K562 (cell line): Measurements from ENCODE around the gene ADCYAP1. TPM values are rescaled to one million over a fixed set of nuclear protein-coding genes. Genes with fewer than 3 reads are reported as not detected.

Experiments
- ATAC-seq: fragments of 200-7000 bp; cut with Tn5 transposase; 3 replicates; pipeline ENCODE4 v1.9.1; 2020; ENCODE audit warnings: moderate library complexity
- BruUV-seq: library from RNA; stranded (reverse); fragments of 400-500 nt; replicated peaks from 2 replicates; lab custom pipeline; 2021; lab: Mats Ljungman, UMichigan
- CTCF ChIA-PET: fragments of 300-600 bp; formaldehyde crosslinking; extraction: SDS; loops from one replicate; lab custom pipeline; 2021; ENCODE audit warnings: low intra/inter-chr PET ratio; lab: Yijun Ruan, JAX
- POLR2A ChIA-PET: fragments of 300-600, 350-650 bp; sonication (Branson Sonifier 250); formaldehyde crosslinking; extraction: SDS; loops from one replicate; lab custom pipeline; 2021; ENCODE audit warnings: antibody characterized with exemption, inconsistent platforms; lab: Yijun Ruan, JAX
- DNase-seq, 4 experiments: peaks; one replicate each; pipeline versions ENCODE4 v3.0.0 to v3.0.0-alpha.2; 2011 to 2018; ENCODE audit warnings: low spot score in 3 of 4, mixed read lengths in 3 of 4; ENCODE audit errors: extremely low read depth in 1 of 4
- FAIRE-seq: peaks from 2 replicates; lab custom pipeline; 2011; peaks lifted over from hg19 to GRCh38; lab: Jason Lieb, UNC
- H2AFZ ChIP-seq: 2 replicates; pipeline ENCODE4 v1.6.0; 2011; ENCODE audit warnings: low read depth, low read length, control low read depth, inconsistent platforms
- H3K27ac ChIP-seq: fragments of 200-600 bp; 3 replicates; pipeline ENCODE4 v1.8.0; 2011; ENCODE audit warnings: low read depth, mild to moderate bottlenecking, control low read depth, inconsistent platforms, low read length, moderate library complexity, mixed read lengths; ENCODE audit errors: extremely low read depth
- H3K27me3 ChIP-seq, 2 experiments: fragments of 300-600 bp in 1 of 2; 2 replicates in 1 of 2; 3 replicates in 1 of 2; pipeline versions ENCODE4 v1.6.0 to v1.8.0; 2011; ENCODE audit warnings: inconsistent platforms in 2 of 2, low read length in 2 of 2, mild to moderate bottlenecking in 1 of 2, mixed read lengths in 1 of 2, moderate library complexity in 1 of 2; ENCODE audit not compliant: control insufficient read depth in 2 of 2, insufficient read depth in 2 of 2
- H3K36me3 ChIP-seq: fragments of 300-600 bp; 3 replicates; pipeline ENCODE4 v1.8.0; 2011; ENCODE audit warnings: mild to moderate bottlenecking, low read length, inconsistent platforms; ENCODE audit not compliant: control insufficient read depth, insufficient read depth
- H3K4me1 ChIP-seq, 2 experiments: fragments of 200-600 bp in 1 of 2; replicated peaks in 1 of 2; 2 replicates in 1 of 2; 3 replicates in 1 of 2; pipeline versions ENCODE4 v1.5.1 to v1.8.0; 2011; ENCODE audit warnings: inconsistent platforms in 2 of 2, low read length in 2 of 2, mild to moderate bottlenecking in 1 of 2, mixed read lengths in 1 of 2, moderate library complexity in 1 of 2; ENCODE audit not compliant: control insufficient read depth in 2 of 2, insufficient read depth in 2 of 2
- H3K4me2 ChIP-seq: 2 replicates; pipeline ENCODE4 v1.6.1; 2011; ENCODE audit warnings: low read length, control low read depth, inconsistent platforms, mixed read lengths; ENCODE audit not compliant: insufficient read depth
- H3K4me3 ChIP-seq: fragments of 200-600 bp; sonication (generic), shearing (Covaris generic); 2 replicates; pipeline ENCODE4 v1.5.1; 2016; ENCODE audit warnings: control low read depth, inconsistent platforms
- H3K79me2 ChIP-seq: fragments of 200-600 bp; 3 replicates; pipeline ENCODE4 v1.8.0; 2011; ENCODE audit warnings: low read length, inconsistent platforms; ENCODE audit not compliant: control insufficient read depth, insufficient read depth
- H3K9ac ChIP-seq, 2 experiments: 2 replicates each; pipeline versions ENCODE4 v1.6.0 to v1.6.1; 2011; ENCODE audit warnings: low read depth in 2 of 2, low read length in 2 of 2, control low read depth in 1 of 2, inconsistent platforms in 1 of 2, mild to moderate bottlenecking in 1 of 2, mixed read lengths in 1 of 2; ENCODE audit not compliant: insufficient read depth in 1 of 2
- H3K9me1 ChIP-seq: one replicate; pipeline ENCODE4 v1.6.0; 2011; ENCODE audit warnings: inconsistent platforms, mild to moderate bottlenecking, low read length, moderate library complexity; ENCODE audit not compliant: control insufficient read depth, insufficient read depth
- H3K9me3 ChIP-seq: replicated peaks from 2 replicates; pipeline ENCODE4 v1.5.1; 2011; ENCODE audit warnings: low read depth, low read length, inconsistent platforms; ENCODE audit not compliant: control insufficient read depth, insufficient read depth
- H4K20me1 ChIP-seq: replicated peaks from 2 replicates; pipeline ENCODE4 v1.6.1; 2011; ENCODE audit warnings: low read length, inconsistent platforms, mixed read lengths; ENCODE audit not compliant: control insufficient read depth, insufficient read depth
- ESRRA ChIP-seq: fragments of 450-650 bp; IDR thresholded peaks from 2 replicates; pipeline ENCODE4 v1.6.1; 2014; ENCODE audit warnings: low read depth, mild to moderate bottlenecking, moderate library complexity, borderline replicate concordance
- ZBED1 ChIP-seq: IDR thresholded peaks from 2 replicates; pipeline ENCODE4 v1.6.1; 2014
- ZKSCAN8 ChIP-seq: fragments of 200-800 bp; sonication (Bioruptor generic); IDR thresholded peaks from 2 replicates; pipeline ENCODE4 v1.6.1; 2016; ENCODE audit warnings: missing genetic modification characterization, missing compliant biosample characterization
- ZNF324 ChIP-seq: fragments of 250-450 bp; sonication (Bioruptor Pico); IDR thresholded peaks from 2 replicates; pipeline ENCODE4 v1.4.0; 2020; ENCODE audit warnings: mild to moderate bottlenecking
- WGBS: fragments of 100-300 bp; shearing (Covaris generic); methylation state at CpG from one replicate; pipeline ENCODE4 v1.1.6; 2016; ENCODE audit warnings: low coverage, mixed read lengths; ENCODE audit not compliant: insufficient coverage; ENCODE audit errors: missing lambda C conversion rate; 5-methylcytosine and 5-hydroxymethylcytosine counted together
- in situ Hi-C: fragments of 300-500 bp; cut with MboI; formaldehyde crosslinking; loops from 4 replicates; pipeline ENCODE4 v1.15.0; 2018; ENCODE audit warnings: inconsistent platforms, mixed read lengths
- intact Hi-C: fragments of 100-400 bp; cut with micrococcal nuclease; formaldehyde crosslinking; loops from 2 replicates; pipeline ENCODE4 v1.14.2; 2022
- polyA plus RNA-seq, 8 experiments: library from polyadenylated mRNA; depleted of rRNA in 4 of 8; stranded (reverse) in 5 of 8; unstranded in 3 of 8; fragments of >200 nt; fragmentation: Nextera tagmentation in 2 of 8; fragmentation: Illumina TruSeq in 1 of 8; extraction: Ambion mirVana in 2 of 8; extraction: Trizol in 1 of 8; gene quantifications; 2 replicates each; pipeline versions ENCODE4 v1.2.1 to v1.2.3, GENCODE V29; 2011 to 2014; ENCODE audit warnings: inconsistent platforms in 1 of 8, missing spikeins in 1 of 8
- total RNA-seq, 7 experiments: library from RNA; depleted of rRNA in 6 of 7; stranded (reverse); fragments of >200 nt in 6 of 7; fragmentation: Illumina TruSeq in 2 of 7; extraction: Trizol in 2 of 7; gene quantifications; 2 replicates each; pipeline versions ENCODE4 v1.2.1 to v1.2.3, GENCODE V29; 2011 to 2021; ENCODE audit warnings: low replicate concordance in 1 of 7

The ADCYAP1 gene
- total and polyA plus RNA-seq, 9 of the 15 experiments (the other 6 are each of a cell fraction or from before 2014, with no cell fraction given) = 0.03 TPM; not detected in 8

DNA sequence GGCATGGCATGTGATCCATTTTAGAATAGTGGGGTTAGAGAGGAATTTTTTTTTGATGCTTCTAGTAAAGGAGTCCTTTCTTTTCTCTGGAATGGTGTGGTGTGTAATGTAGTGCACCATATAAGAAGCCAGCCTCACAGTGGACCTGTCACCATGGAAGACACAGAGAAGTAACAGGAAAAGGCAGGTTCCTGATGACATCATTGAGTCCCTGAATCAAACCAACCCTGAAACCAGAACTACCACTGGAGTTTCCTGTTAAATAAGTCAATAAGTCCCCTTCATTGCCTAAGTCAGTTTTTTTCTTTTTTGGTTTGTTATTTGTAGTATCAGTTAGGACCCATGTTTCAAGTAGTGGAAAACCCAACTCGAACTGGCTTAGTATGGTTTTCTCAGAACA is 11.9 kb downstream of the ADCYAP1 start:
- Histone ChIP-seq H3K27ac (no peak overlapping the region), H3K36me3 (no peaks in the 10 kb centered on the region), H3K4me1 (no peaks in the 10 kb centered on the region), H3K4me2 (no peak overlapping the region), H3K9ac (no peak overlapping the region), H3K9me3 (no peaks in the 10 kb centered on the region), H3K4me3 (no peak overlapping the region), H3K9me1 (no peaks in the 10 kb centered on the region), H2AFZ (no peak overlapping the region), H4K20me1 (no peaks in the 10 kb centered on the region)
- no peak for FAIRE-seq
- intact Hi-C loops = no loop called here
- in situ Hi-C loops = no loop called here
- DNase-seq = no peak
- ATAC-seq = no peak
- POLR2A ChIA-PET = interaction anchor here (0.9 kb wide), 1 partner anchor 27 kb away, joined by 3 read pairs; no protein-coding TSS in a partner anchor
- no peak for TF ChIP-seq ZBED1
- TF ChIP-seq ZNF324 (CRISPR knock-in tag) = 0 out of 2 replicates have a peak, but pooled peaks have one; percentile 20
- TF ChIP-seq, all 486 proteins: peak for 1
- H3K27me3 ChIP-seq = peaks cover 1 to 9% of the 10 kb centered on the region in 2 experiments; a peak in 3 of 5 replicates
- H3K79me2 ChIP-seq = no peaks in the 10 kb centered on the region
- WGBS = 0% methylated on average over 1 of the region's 1 CpG
- BruUV-seq = no TSS peak
- CTCF ChIA-PET = no interaction called here

DNA sequence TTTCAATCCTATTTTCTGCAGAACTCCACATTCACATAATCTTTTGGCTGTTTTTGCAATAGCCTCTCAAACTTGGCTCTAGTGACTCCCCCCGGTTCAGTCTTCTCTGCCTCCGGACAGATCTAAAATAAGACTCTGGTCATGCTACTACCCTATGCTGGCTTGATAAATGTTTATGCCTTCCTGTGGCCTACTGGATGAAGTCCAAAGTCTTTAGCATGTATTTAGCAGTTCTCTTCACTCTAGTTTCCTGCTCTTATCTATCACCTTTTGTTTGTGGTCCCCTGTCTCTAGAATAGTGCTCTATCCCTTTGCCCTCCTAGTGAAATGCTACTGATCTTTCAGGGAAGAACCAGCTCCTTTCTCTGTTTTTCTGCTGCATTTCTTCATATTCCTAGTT is 14.4 kb downstream of the ADCYAP1 start:
- intact Hi-C loops = no loop called here
- TF ChIP-seq ZKSCAN8 (peak; percentile 87; the same call in 1 of the 2 replicates), ESRRA (no peak)
- Histone ChIP-seq H3K4me2 (no peak overlapping the region), H3K27ac (no peak overlapping the region), H3K9ac (no peak overlapping the region), H3K4me3 (no peak overlapping the region), H3K9me3 (no peaks in the 10 kb centered on the region), H3K9me1 (no peaks in the 10 kb centered on the region), H2AFZ (no peak overlapping the region), H3K27me3 (peaks cover 0 to 9% of the 10 kb centered on the region in 2 experiments; a peak in 3 of 5 replicates), H3K79me2 (no peaks in the 10 kb centered on the region), H3K4me1 (no peaks in the 10 kb centered on the region), H4K20me1 (no peaks in the 10 kb centered on the region), H3K36me3 (no peaks in the 10 kb centered on the region)
- ATAC-seq (no peak), FAIRE-seq (no peak), DNase-seq (no peak)
- BruUV-seq = no TSS peak
- in situ Hi-C loops = no loop called here
- POLR2A ChIA-PET = interaction anchor here (0.6 to 0.7 kb wide), 2 partner anchors 10 to 1171 kb away, joined by 3 read pairs; no protein-coding TSS in a partner anchor
- CTCF ChIA-PET = no interaction called here
- 4% methylated on average over 2 of the region's 2 CpGs for WGBS
